Large intestine (tissue), 3 donors: ENCODE results near the gene GOSR2. TPM values are rescaled to one million over a fixed set of nuclear protein-coding genes. Genes with fewer than 3 reads are reported as not detected.
A peak's percentile ranks its signal among the peaks of the same experiment; 100 is the strongest.

Experiments
- DNase-seq, 2 donors: peaks; one replicate each; pipeline versions ENCODE4 v3.0.0 to v3.0.0-alpha.2; 2013
- H3K27ac ChIP-seq: one replicate; pipeline ENCODE4 v1.5.1; 2013; ENCODE audit warnings: low read length
- H3K27me3 ChIP-seq: 2 replicates; pipeline ENCODE4 v1.6.1; 2013; ENCODE audit warnings: low read length; ENCODE audit not compliant: control insufficient read depth, insufficient read depth
- H3K36me3 ChIP-seq: 2 replicates; pipeline ENCODE4 v1.6.1; 2013; ENCODE audit warnings: low read length; ENCODE audit not compliant: control insufficient read depth, insufficient read depth
- H3K4me1 ChIP-seq: one replicate; pipeline ENCODE4 v1.6.1; 2013; ENCODE audit warnings: low read length; ENCODE audit not compliant: control insufficient read depth, insufficient read depth
- H3K4me3 ChIP-seq: one replicate; pipeline ENCODE4 v1.5.1; 2013; ENCODE audit warnings: low read length
- H3K9me3 ChIP-seq: one replicate; pipeline ENCODE4 v1.6.1; 2013; ENCODE audit warnings: mild to moderate bottlenecking, low read depth, low read length, moderate library complexity; ENCODE audit not compliant: control insufficient read depth
- WGBS: methylation state at CpG from one replicate; pipeline ENCODE4 v1.1.5; 2013; ENCODE audit warnings: low lambda C conversion rate; ENCODE audit not compliant: insufficient coverage; 5-methylcytosine and 5-hydroxymethylcytosine counted together
- polyA plus RNA-seq: library from polyadenylated mRNA; unstranded; fragments of 120-200 nt; gene quantifications from one replicate; pipeline ENCODE4 v1.2.1, GENCODE V29; 2013

Gene GOSR2
- polyA plus RNA-seq, 1 donor: 103 TPM

DNA sequence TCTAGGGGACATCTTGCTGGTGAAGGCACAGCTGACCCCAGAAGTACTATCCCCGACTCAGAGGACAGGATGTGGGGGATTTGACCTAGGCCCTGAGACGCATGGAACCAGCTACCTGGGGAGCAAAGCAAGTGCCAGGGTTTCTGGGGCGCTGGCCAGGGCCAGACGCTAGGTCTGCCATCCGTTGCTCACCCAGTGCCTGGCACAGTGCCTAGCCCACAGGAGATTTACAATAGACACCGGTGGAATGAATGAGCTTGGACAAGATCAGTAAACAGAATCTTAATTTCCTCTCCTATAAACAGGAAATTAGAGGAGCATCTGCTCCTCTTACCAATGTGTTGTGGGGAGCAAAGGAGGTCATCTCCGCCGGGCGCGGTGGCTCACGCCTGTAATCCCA is 51.1 kb downstream of the GOSR2 start:
- Histone ChIP-seq H3K27me3 (peaks cover 37% of the 10 kb centered on the region), H3K36me3 (no peaks in the 10 kb centered on the region), H3K27ac (no peak overlapping the region), H3K4me3 (no peak overlapping the region), H3K9me3 (no peaks in the 10 kb centered on the region), H3K4me1 (peaks cover 8% of the 10 kb centered on the region)
- WGBS: no CpG with 5 or more reads among the region's 11 CpGs
- no peak for DNase-seq

DNA sequence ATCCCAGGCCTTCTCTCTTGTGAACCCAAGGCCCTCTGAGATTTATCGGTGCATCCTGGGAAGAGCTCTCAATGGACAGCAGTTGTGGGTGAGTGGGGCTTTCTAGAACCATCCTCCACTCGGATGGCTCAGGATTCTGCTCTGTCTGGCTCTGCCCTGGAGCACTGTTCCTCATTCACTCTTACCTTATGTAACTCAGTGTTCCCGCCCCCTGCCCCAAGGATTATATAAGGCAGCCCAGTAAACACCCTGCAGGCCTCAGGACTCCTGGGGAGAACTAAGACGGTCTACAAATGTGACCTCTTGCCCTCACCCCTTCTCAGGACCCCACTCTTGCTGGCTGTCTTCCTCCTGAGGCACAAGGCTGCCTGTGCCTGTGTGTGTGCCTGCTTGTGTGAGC is 52.3 kb downstream of the GOSR2 start:
- DNase-seq: no peak
- Histone ChIP-seq H3K4me1 (peaks cover 8% of the 10 kb centered on the region), H3K27ac (no peak overlapping the region), H3K9me3 (no peaks in the 10 kb centered on the region), H3K27me3 (peaks cover 41% of the 10 kb centered on the region), H3K36me3 (no peaks in the 10 kb centered on the region), H3K4me3 (no peak overlapping the region)
- WGBS: no CpG with 5 or more reads among the region's 4 CpGs

DNA sequence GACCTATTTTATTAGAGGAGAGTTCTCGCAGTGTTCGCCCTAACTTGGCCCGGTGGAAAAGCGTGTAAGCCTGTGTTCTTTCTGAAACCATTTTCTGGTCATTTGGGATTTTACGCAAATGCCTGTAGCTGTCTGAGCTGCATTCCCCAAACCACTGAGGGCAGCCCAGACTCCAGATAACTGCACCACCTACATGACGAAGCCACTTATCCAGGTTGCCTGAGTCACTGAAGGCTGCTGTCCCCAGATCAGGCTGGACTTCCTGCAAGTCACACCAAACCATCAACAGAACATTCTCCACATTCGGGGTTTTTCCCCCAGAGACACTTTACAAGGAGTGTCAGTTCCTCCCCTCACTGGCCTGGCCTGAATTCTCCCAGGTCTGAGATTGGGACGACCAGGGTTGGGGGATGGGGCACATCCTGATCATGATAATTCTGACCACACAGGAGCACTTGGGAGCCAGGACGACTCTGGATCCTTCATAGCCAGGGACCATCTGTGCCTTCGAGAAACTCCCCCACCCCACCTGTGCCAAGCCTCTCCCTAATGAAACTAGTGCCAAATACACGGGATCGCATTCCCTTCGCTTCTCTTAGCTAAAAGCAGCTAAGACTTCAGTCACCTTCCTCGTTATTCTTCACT is 53.8 kb downstream of the GOSR2 start:
- no peaks in the 10 kb centered on the region for H3K9me3 ChIP-seq
- WGBS: no CpG with 5 or more reads among the region's 14 CpGs
- no peak overlapping the region for H3K4me3 ChIP-seq
- peaks cover 48% of the 10 kb centered on the region for H3K27me3 ChIP-seq
- DNase-seq: no peak
- peaks cover 8% of the 10 kb centered on the region for H3K4me1 ChIP-seq
- H3K36me3 ChIP-seq: no peaks in the 10 kb centered on the region
- no peak overlapping the region for H3K27ac ChIP-seq

- DNase-seq: peak; percentile 22 to 41
- H3K9me3 ChIP-seq: no peaks in the 10 kb centered on the region
- H3K36me3 ChIP-seq: no peaks in the 10 kb centered on the region
- no peak overlapping the region for H3K27ac ChIP-seq
- H3K27me3 ChIP-seq: peaks cover 48% of the 10 kb centered on the region
- peaks cover 8% of the 10 kb centered on the region for H3K4me1 ChIP-seq
- WGBS: no CpG with 5 or more reads among the region's 7 CpGs
- no peak overlapping the region for H3K4me3 ChIP-seq
Measured at GRCh38 chr17:46977348-46977747, 54.4 kb downstream of the GOSR2 start.

- no peak overlapping the region for H3K27ac ChIP-seq
- no peaks in the 10 kb centered on the region for H3K9me3 ChIP-seq
- WGBS: 0% methylated on average over 1 of the region's 36 CpGs
- peaks cover 8% of the 10 kb centered on the region for H3K4me1 ChIP-seq
- peak in 1 of 2 donors; percentile 20 for DNase-seq
- no peaks in the 10 kb centered on the region for H3K36me3 ChIP-seq
- peaks cover 46% of the 10 kb centered on the region for H3K27me3 ChIP-seq
- H3K4me3 ChIP-seq: no peak overlapping the region
Measured at GRCh38 chr17:46977750-46978488, 55.0 kb downstream of the GOSR2 start.

DNA sequence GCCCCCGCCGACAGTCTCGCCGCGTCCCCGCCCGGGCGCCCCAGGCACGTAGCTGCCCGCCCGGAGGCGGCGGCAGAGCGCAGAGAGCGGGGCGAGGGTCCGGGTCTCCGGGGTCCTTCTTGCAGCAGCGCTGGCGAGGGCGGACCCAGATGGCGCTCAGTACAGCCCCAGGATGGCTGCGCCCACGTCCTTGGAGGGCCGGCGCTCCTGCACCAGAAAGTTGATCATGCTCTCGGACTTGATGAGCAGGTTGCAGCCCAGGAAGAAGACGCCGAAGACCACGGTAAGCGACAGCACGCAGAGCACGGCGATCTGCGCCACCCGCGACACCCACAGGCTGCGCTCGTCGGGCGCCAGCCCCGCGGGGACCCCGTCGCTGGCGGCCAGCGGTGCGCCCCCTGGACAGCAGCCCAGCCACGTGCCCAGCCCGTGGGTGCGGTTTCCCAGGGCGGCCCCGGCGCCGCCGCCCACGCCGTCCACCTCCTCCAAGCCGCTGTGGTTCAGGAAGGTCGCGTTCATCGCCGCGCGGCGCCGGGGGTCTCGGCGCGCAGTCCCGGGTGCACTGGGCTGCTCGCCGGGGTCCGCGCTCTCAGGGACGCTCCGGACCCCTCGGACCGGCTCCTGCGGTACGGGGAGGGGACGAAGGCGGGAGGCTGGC is 55.7 kb downstream of the GOSR2 start:
- Histone ChIP-seq H3K27me3 (peaks cover 47% of the 10 kb centered on the region), H3K27ac (no peak overlapping the region), H3K36me3 (no peaks in the 10 kb centered on the region), H3K4me3 (no peak overlapping the region), H3K9me3 (no peaks in the 10 kb centered on the region), H3K4me1 (peaks cover 8% of the 10 kb centered on the region)
- no CpG with 5 or more reads among the region's 83 CpGs for WGBS
- DNase-seq: peak in 1 of 2 donors; percentile 19

- Histone ChIP-seq H3K27me3 (peaks cover 43% of the 10 kb centered on the region), H3K9me3 (no peaks in the 10 kb centered on the region), H3K36me3 (no peaks in the 10 kb centered on the region), H3K27ac (no peak within 1 kb of the TSS), H3K4me1 (peaks cover 8% of the 10 kb centered on the region), H3K4me3 (peak within 1 kb of the TSS; percentile 11)
- 17% methylated on average over 1 of the region's 57 CpGs for WGBS
- peak in 1 of 2 donors; percentile 32 for DNase-seq
Measured at GRCh38 chr17:46979147-46979863, 56.3 kb downstream of the GOSR2 start, which contains the start of gene RPRML. Gene RPRML (minus strand): TSS chr17:46979253. CDS start chr17:46979007, 246 bp downstream.

- no CpG with 5 or more reads among the region's 6 CpGs for whole genome bisulfite sequencing
- H3K36me3 ChIP-seq: no peaks in the 10 kb centered on the region
- H3K4me3 ChIP-seq: no peak overlapping the region
- no peak overlapping the region for H3K27ac ChIP-seq
- peaks cover 26% of the 10 kb centered on the region for H3K27me3 ChIP-seq
- peaks cover 8% of the 10 kb centered on the region for H3K4me1 ChIP-seq
- no peak for DNase-seq
- H3K9me3 ChIP-seq: no peaks in the 10 kb centered on the region
Measured at GRCh38 chr17:46982577-46982976, 59.6 kb downstream of the GOSR2 start.

GRCh38 chr17:46983782-46984181 is 60.8 kb downstream of the GOSR2 start:
- no peak overlapping the region for H3K4me3 ChIP-seq
- no peaks in the 10 kb centered on the region for H3K9me3 ChIP-seq
- no CpG with 5 or more reads among the region's 6 CpGs for WGBS
- DNase-seq: no peak
- no peak overlapping the region for H3K27ac ChIP-seq
- no peaks in the 10 kb centered on the region for H3K36me3 ChIP-seq
- H3K27me3 ChIP-seq: peaks cover 16% of the 10 kb centered on the region
- H3K4me1 ChIP-seq: no peaks in the 10 kb centered on the region

DNA sequence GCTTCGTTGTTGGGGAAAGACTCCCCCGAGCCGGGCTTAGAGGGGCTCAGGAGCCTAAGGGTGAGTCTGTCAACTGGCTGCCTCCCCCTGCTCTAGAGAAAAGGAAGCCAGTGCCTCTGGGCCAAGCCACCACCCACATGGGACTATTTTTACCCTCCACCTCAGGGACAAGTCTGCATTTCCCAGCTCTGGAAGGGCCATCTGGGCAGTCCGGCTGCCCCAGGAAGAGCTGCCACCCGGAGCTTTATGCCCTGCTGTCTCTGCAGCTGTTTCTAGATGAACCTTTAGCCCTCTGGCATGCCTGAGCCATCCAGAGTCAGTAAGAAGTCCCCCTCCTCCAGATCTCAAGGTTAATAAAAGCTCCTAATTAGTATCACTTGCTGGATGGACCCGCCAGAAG is 61.4 kb downstream of the GOSR2 start:
- no peak for DNase-seq
- H3K36me3 ChIP-seq: no peaks in the 10 kb centered on the region
- H3K4me1 ChIP-seq: no peaks in the 10 kb centered on the region
- peak overlapping the region; percentile 9 for H3K27ac ChIP-seq
- H3K4me3 ChIP-seq: no peak overlapping the region
- 80% methylated on average over 1 of the region's 6 CpGs for WGBS
- peaks cover 12% of the 10 kb centered on the region for H3K27me3 ChIP-seq
- no peaks in the 10 kb centered on the region for H3K9me3 ChIP-seq
